Measurements from ENCODE around the gene DGKH.

The DGKH gene

GRCh38 chr13:42048342-42048683 is at the start of gene DGKH:
TSS of gene DGKH (plus strand) at chr13:42048648. CDS start at chr13:42048774, 126 bp downstream.
- DNase-seq = no peak

GRCh38 chr13:42000846-42001245 is 47.6 kb upstream of the DGKH start:
- DNase-seq = no peak

- DNase-seq = no peak
Observed at GRCh38 chr13:42001580-42001979, 46.9 kb upstream of the DGKH start.

- DNase-seq = no peak
Observed at GRCh38 chr13:42002066-42002465, 46.4 kb upstream of the DGKH start.

GRCh38 chr13:42007844-42008243 is 40.6 kb upstream of the DGKH start:
- no peak for DNase-seq

GRCh38 chr13:42009057-42009456 is 39.4 kb upstream of the DGKH start:
- DNase-seq = no peak

GRCh38 chr13:42011601-42012350 is 36.7 kb upstream of the DGKH start:
- no peak for DNase-seq

GRCh38 chr13:42014119-42014518 is 34.3 kb upstream of the DGKH start:
- DNase-seq = no peak

GRCh38 chr13:42017264-42017663 is 31.2 kb upstream of the DGKH start:
- no peak for DNase-seq

- no peak for DNase-seq
Observed at GRCh38 chr13:42021851-42022250, 26.6 kb upstream of the DGKH start.

GRCh38 chr13:42022336-42022735 is 26.1 kb upstream of the DGKH start:
- DNase-seq = no peak

GRCh38 chr13:42022796-42023493 is 25.5 kb upstream of the DGKH start:
- DNase-seq = no peak

- DNase-seq = no peak
Observed at GRCh38 chr13:42027286-42027685, 21.2 kb upstream of the DGKH start.

GRCh38 chr13:42028113-42028799 is 20.2 kb upstream of the DGKH start:
- no peak for DNase-seq

GRCh38 chr13:42035905-42036521 is 12.4 kb upstream of the DGKH start:
- no peak for DNase-seq

GRCh38 chr13:42036711-42037110 is 11.7 kb upstream of the DGKH start:
- DNase-seq = no peak

- DNase-seq = no peak
Observed at GRCh38 chr13:42038661-42039456, 9.6 kb upstream of the DGKH start.

- DNase-seq = no peak
Observed at GRCh38 chr13:42039457-42039945, 8.9 kb upstream of the DGKH start.

- DNase-seq = no peak
Observed at GRCh38 chr13:42039946-42040729, 8.3 kb upstream of the DGKH start.

GRCh38 chr13:42040730-42041010 is 7.8 kb upstream of the DGKH start:
- DNase-seq = no peak

- no peak for DNase-seq
Observed at GRCh38 chr13:42041011-42041683, 7.3 kb upstream of the DGKH start.

GRCh38 chr13:42041684-42042035 is 6.8 kb upstream of the DGKH start:
- no peak for DNase-seq
